GM18951 (cell line): ENCODE data around the gene SNX27.
"Not testable (repeated sequence)": the region's sequence is repeated elsewhere in the genome, so short reads cannot be mapped to it uniquely, and the experiment has no call there.

Experiments
- POLR2A ChIP-seq: IDR thresholded peaks from 4 replicates; pipeline ENCODE4 v1.6.1; 2011; ENCODE audit warnings: mild to moderate bottlenecking; ENCODE audit not compliant: insufficient read length, insufficient read depth; ENCODE audit errors: extremely low read depth
- in situ Hi-C: fragments of 300-500 bp; cut with MboI; formaldehyde crosslinking; loops from one replicate; pipeline ENCODE4 v1.12.0; 2022; ENCODE audit warnings: low sequenced_read_pairs, mixed read lengths, inconsistent platforms; ENCODE audit not compliant: unreplicated experiment

Gene SNX27

GRCh38 chr1:151583796-151584195 lies 28.1 kb upstream of the SNX27 start:
- in situ Hi-C loops, result loop anchor here (25.0 kb wide), 1 partner anchor 254 kb away; the partner anchor contains the start of genes C2CD4D and RORC
- no peak for TF ChIP-seq POLR2A

GRCh38 chr1:151584278-151584677 lies 27.6 kb upstream of the SNX27 start:
- TF ChIP-seq POLR2A, result no peak

GRCh38 chr1:151584780-151585179 lies 27.1 kb upstream of the SNX27 start:
- in situ Hi-C loops, result loop anchor here (25.0 kb wide), 1 partner anchor 253 kb away; the partner anchor contains the start of genes C2CD4D and RORC

More at GRCh38 chr1:151584278-151584677, 27.6 kb upstream of the SNX27 start:
- in situ Hi-C loops, result loop anchor here (25.0 kb wide), 1 partner anchor 253 kb away; the partner anchor contains the start of genes C2CD4D and RORC

GRCh38 chr1:151585622-151586021 lies 26.2 kb upstream of the SNX27 start:
- no peak for TF ChIP-seq POLR2A
- in situ Hi-C loops, result loop anchor here (25.0 kb wide), 1 partner anchor 252 kb away; the partner anchor contains the start of genes C2CD4D and RORC

More at GRCh38 chr1:151584780-151585179, 27.1 kb upstream of the SNX27 start:
- no peak for TF ChIP-seq POLR2A

GRCh38 chr1:151590961-151591360 lies 20.9 kb upstream of the SNX27 start:
- in situ Hi-C loops, result loop anchor here (25.0 kb wide), 1 partner anchor 246 kb away; the partner anchor contains the start of genes C2CD4D and RORC
- no peak for TF ChIP-seq POLR2A

- in situ Hi-C loops, result loop anchor here (25.0 kb wide), 1 partner anchor 244 kb away; the partner anchor contains the start of genes C2CD4D and RORC
- no peak for TF ChIP-seq POLR2A
Observed at GRCh38 chr1:151593730-151594129, 18.1 kb upstream of the SNX27 start.

- in situ Hi-C loops, result loop anchor here (25.0 kb wide), 1 partner anchor 243 kb away; the partner anchor contains the start of genes C2CD4D and RORC
- TF ChIP-seq POLR2A, result no peak
Observed at GRCh38 chr1:151594143-151594625, 17.7 kb upstream of the SNX27 start.

- in situ Hi-C loops, result loop anchor here (25.0 kb wide), 1 partner anchor 241 kb away; the partner anchor contains the start of genes C2CD4D and RORC
Observed at GRCh38 chr1:151596166-151596953, 15.5 kb upstream of the SNX27 start.

GRCh38 chr1:151602550-151602949 lies 9.3 kb upstream of the SNX27 start:
- in situ Hi-C loops, result not testable (repeated sequence)

More at GRCh38 chr1:151596166-151596953, 15.5 kb upstream of the SNX27 start:
- TF ChIP-seq POLR2A, result no peak

GRCh38 chr1:151604291-151604690 lies 7.6 kb upstream of the SNX27 start:
- no peak for TF ChIP-seq POLR2A
- in situ Hi-C loops, result no loop called here

GRCh38 chr1:151606384-151606783 lies 5.5 kb upstream of the SNX27 start:
- no peak for TF ChIP-seq POLR2A
- in situ Hi-C loops, result no loop called here

- in situ Hi-C loops, result no loop called here
- TF ChIP-seq POLR2A, result no peak
Observed at GRCh38 chr1:151606857-151607256, 5.0 kb upstream of the SNX27 start.

GRCh38 chr1:151610142-151610541 lies 1.7 kb upstream of the SNX27 start:
- in situ Hi-C loops, result no loop called here
- no peak for TF ChIP-seq POLR2A
